Measurements from ENCODE around the gene GNG7.
A peak's percentile ranks its signal among the peaks of the same experiment; 100 is the strongest.
"Not testable (repeated sequence)": the region's sequence is repeated elsewhere in the genome, so short reads cannot be mapped to it uniquely, and the experiment has no call there.

GNG7 gene

GRCh38 chr19:2464389-2464788, 238.1 kb downstream of the GNG7 start:
- DNase-seq (ENCODE audit: low read depth, low spot score), result no peak

- not testable (repeated sequence) for DNase-seq (ENCODE audit: low read depth, low spot score)
Measured at GRCh38 chr19:2463694-2464093, 238.8 kb downstream of the GNG7 start.

- peak; percentile 75 for DNase-seq (ENCODE audit: low read depth, low spot score)
Measured at GRCh38 chr19:2462635-2463421, 239.7 kb downstream of the GNG7 start.

- DNase-seq (ENCODE audit: low read depth, low spot score), result no peak
Measured at GRCh38 chr19:2461751-2462634, 240.5 kb downstream of the GNG7 start.

Measured in brain pericyte (primary cell).